HepG2 (cell line): ENCODE measurements around the gene FIS1.

Experiments
- CEBPB ChIP-seq: IDR thresholded peaks from 2 replicates; pipeline ENCODE4 v1.6.1; 2011; ENCODE audit warnings: low read depth, low read length, improper control_type of control experiment, borderline replicate concordance
- CHD2 ChIP-seq: IDR thresholded peaks from 2 replicates; pipeline ENCODE4 v1.6.1; 2011; ENCODE audit warnings: low read depth, low read length, improper control_type of control experiment
- ESRRA ChIP-seq: sonication (generic); formaldehyde crosslinking; IDR thresholded peaks from 2 replicates; pipeline ENCODE4 v1.5.1; 2020; ENCODE audit warnings: mild to moderate bottlenecking, low read depth, missing genetic modification reagents
- KDM3A ChIP-seq: IDR thresholded peaks from 2 replicates; pipeline ENCODE4 v1.6.1; 2018; ENCODE audit warnings: low read depth, missing compliant biosample characterization
- NFIC ChIP-seq: IDR thresholded peaks from 2 replicates; pipeline ENCODE4 v1.6.1; 2012; ENCODE audit warnings: mild to moderate bottlenecking, low read length, inconsistent platforms
- SAFB2 ChIP-seq: sonication (generic); formaldehyde crosslinking; IDR thresholded peaks from 2 replicates; pipeline ENCODE4 v1.5.1; 2020; ENCODE audit warnings: missing genetic modification reagents, low read depth, mild to moderate bottlenecking, borderline replicate concordance
- TEAD2 ChIP-seq: sonication (generic); formaldehyde crosslinking; IDR thresholded peaks from 2 replicates; pipeline ENCODE4 v1.9.0; 2021; ENCODE audit warnings: missing genetic modification reagents
- ZNF317 ChIP-seq: sonication (generic); formaldehyde crosslinking; IDR thresholded peaks from 2 replicates; pipeline ENCODE4 v1.5.0; 2020; ENCODE audit warnings: mild to moderate bottlenecking, missing genetic modification reagents
- ZNF816 ChIP-seq: sonication (generic); formaldehyde crosslinking; IDR thresholded peaks from 2 replicates; pipeline ENCODE4 v1.8.0; 2022; ENCODE audit warnings: missing genetic modification reagents, mild to moderate bottlenecking, borderline replicate concordance
- ZNF879 ChIP-seq: sonication (generic); formaldehyde crosslinking; IDR thresholded peaks from 2 replicates; pipeline ENCODE4 v1.8.1; 2023; ENCODE audit warnings: missing genetic modification reagents
- TF ChIP-seq, protein P1 (sequence below): IDR thresholded peaks from 2 replicates; pipeline ENCODE4 v1.6.1; 2012; ENCODE audit warnings: low read length, improper control_type of control experiment
- TF ChIP-seq, protein P2 (sequence below), 2 experiments: IDR thresholded peaks; 2 replicates each; pipeline ENCODE4 v1.6.1; 2011 to 2012; ENCODE audit warnings: low read length in 2 of 2, borderline replicate concordance in 1 of 2, low read depth in 1 of 2, mild to moderate bottlenecking in 1 of 2, moderate library complexity in 1 of 2
- TF ChIP-seq, protein P3 (sequence below): sonication (generic); formaldehyde crosslinking; IDR thresholded peaks from 2 replicates; pipeline ENCODE4 v1.4.0; 2020; ENCODE audit warnings: missing genetic modification reagents
- TF ChIP-seq, protein P4 (sequence below): sonication (generic); formaldehyde crosslinking; IDR thresholded peaks from 2 replicates; pipeline ENCODE4 v1.5.0; 2020; ENCODE audit warnings: mild to moderate bottlenecking, missing genetic modification reagents, moderate library complexity

DNA sequence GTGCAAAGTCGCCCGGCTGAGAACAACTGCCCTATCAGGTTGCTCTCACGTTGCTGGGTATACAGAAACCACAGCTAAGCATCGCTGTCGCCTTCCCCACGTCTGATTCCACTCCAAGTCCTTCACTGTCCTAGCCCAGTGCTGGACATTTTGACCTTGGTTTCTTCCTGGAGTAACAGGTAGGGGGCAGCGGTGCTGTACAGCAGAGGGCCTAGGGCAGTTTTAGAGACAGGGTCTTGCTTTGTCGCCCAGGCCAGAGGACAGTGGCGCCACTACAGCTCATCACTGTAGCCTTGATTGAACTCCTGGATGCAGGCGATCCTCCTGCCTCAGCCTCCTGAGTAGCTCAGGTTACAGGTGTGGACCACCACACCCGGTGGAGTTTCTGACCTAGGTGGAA is 9.8 kb downstream of the FIS1 start:
- TF ChIP-seq, protein P1, sequence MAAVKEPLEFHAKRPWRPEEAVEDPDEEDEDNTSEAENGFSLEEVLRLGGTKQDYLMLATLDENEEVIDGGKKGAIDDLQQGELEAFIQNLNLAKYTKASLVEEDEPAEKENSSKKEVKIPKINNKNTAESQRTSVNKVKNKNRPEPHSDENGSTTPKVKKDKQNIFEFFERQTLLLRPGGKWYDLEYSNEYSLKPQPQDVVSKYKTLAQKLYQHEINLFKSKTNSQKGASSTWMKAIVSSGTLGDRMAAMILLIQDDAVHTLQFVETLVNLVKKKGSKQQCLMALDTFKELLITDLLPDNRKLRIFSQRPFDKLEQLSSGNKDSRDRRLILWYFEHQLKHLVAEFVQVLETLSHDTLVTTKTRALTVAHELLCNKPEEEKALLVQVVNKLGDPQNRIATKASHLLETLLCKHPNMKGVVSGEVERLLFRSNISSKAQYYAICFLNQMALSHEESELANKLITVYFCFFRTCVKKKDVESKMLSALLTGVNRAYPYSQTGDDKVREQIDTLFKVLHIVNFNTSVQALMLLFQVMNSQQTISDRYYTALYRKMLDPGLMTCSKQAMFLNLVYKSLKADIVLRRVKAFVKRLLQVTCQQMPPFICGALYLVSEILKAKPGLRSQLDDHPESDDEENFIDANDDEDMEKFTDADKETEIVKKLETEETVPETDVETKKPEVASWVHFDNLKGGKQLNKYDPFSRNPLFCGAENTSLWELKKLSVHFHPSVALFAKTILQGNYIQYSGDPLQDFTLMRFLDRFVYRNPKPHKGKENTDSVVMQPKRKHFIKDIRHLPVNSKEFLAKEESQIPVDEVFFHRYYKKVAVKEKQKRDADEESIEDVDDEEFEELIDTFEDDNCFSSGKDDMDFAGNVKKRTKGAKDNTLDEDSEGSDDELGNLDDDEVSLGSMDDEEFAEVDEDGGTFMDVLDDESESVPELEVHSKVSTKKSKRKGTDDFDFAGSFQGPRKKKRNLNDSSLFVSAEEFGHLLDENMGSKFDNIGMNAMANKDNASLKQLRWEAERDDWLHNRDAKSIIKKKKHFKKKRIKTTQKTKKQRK, result no peak
- TF ChIP-seq CHD2 (no peak), ZNF879 (CRISPR knock-in tag) (no peak), ZNF816 (CRISPR knock-in tag) (no peak), TEAD2 (no peak), SAFB2 (CRISPR knock-in tag) (no peak), ZNF317 (CRISPR knock-in tag) (no peak), NFIC (no peak), CEBPB (no peak), KDM3A (CRISPR knock-in tag) (no peak), ESRRA (no peak)
- TF ChIP-seq, protein P2, sequence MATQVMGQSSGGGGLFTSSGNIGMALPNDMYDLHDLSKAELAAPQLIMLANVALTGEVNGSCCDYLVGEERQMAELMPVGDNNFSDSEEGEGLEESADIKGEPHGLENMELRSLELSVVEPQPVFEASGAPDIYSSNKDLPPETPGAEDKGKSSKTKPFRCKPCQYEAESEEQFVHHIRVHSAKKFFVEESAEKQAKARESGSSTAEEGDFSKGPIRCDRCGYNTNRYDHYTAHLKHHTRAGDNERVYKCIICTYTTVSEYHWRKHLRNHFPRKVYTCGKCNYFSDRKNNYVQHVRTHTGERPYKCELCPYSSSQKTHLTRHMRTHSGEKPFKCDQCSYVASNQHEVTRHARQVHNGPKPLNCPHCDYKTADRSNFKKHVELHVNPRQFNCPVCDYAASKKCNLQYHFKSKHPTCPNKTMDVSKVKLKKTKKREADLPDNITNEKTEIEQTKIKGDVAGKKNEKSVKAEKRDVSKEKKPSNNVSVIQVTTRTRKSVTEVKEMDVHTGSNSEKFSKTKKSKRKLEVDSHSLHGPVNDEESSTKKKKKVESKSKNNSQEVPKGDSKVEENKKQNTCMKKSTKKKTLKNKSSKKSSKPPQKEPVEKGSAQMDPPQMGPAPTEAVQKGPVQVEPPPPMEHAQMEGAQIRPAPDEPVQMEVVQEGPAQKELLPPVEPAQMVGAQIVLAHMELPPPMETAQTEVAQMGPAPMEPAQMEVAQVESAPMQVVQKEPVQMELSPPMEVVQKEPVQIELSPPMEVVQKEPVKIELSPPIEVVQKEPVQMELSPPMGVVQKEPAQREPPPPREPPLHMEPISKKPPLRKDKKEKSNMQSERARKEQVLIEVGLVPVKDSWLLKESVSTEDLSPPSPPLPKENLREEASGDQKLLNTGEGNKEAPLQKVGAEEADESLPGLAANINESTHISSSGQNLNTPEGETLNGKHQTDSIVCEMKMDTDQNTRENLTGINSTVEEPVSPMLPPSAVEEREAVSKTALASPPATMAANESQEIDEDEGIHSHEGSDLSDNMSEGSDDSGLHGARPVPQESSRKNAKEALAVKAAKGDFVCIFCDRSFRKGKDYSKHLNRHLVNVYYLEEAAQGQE (IDR thresholded peaks at IDR 0.05; ENCODE audit: borderline replicate concordance in 1 of 2, low read depth in 1 of 2, low read length in 2 of 2), result no peak
- TF ChIP-seq, protein P3, sequence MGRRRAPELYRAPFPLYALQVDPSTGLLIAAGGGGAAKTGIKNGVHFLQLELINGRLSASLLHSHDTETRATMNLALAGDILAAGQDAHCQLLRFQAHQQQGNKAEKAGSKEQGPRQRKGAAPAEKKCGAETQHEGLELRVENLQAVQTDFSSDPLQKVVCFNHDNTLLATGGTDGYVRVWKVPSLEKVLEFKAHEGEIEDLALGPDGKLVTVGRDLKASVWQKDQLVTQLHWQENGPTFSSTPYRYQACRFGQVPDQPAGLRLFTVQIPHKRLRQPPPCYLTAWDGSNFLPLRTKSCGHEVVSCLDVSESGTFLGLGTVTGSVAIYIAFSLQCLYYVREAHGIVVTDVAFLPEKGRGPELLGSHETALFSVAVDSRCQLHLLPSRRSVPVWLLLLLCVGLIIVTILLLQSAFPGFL (CRISPR knock-in tag), result no peak
- TF ChIP-seq, protein P4, sequence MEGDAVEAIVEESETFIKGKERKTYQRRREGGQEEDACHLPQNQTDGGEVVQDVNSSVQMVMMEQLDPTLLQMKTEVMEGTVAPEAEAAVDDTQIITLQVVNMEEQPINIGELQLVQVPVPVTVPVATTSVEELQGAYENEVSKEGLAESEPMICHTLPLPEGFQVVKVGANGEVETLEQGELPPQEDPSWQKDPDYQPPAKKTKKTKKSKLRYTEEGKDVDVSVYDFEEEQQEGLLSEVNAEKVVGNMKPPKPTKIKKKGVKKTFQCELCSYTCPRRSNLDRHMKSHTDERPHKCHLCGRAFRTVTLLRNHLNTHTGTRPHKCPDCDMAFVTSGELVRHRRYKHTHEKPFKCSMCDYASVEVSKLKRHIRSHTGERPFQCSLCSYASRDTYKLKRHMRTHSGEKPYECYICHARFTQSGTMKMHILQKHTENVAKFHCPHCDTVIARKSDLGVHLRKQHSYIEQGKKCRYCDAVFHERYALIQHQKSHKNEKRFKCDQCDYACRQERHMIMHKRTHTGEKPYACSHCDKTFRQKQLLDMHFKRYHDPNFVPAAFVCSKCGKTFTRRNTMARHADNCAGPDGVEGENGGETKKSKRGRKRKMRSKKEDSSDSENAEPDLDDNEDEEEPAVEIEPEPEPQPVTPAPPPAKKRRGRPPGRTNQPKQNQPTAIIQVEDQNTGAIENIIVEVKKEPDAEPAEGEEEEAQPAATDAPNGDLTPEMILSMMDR (CRISPR knock-in tag), result peak; percentile 62
